Thoracic aorta (tissue), 2 donors: ENCODE measurements around the gene MESP2. TPM values are rescaled to one million over a fixed set of nuclear protein-coding genes. Genes with fewer than 3 reads are reported as not detected.

Experiments used
- ATAC-seq: fragments of 150-250 bp; one replicate; pipeline ENCODE4 v1.8.0; 2017; ENCODE audit warnings: low read depth; ENCODE audit not compliant: insufficient number of reproducible peaks, low FRiP score
- DNase-seq: peaks from one replicate; pipeline ENCODE4 v3.0.0-alpha.2; 2020; ENCODE audit warnings: low spot score
- H3K27ac ChIP-seq, 2 donors: fragments of 200-600 bp; sonication (generic); 1 replicate in 1 of 2; 2 replicates in 1 of 2; pipeline ENCODE4 v1.5.1; 2016; ENCODE audit warnings: mild to moderate bottlenecking in 2 of 2, moderate library complexity in 2 of 2
- H3K27me3 ChIP-seq: fragments of 200-600 bp; sonication (generic); replicated peaks from 2 replicates; pipeline ENCODE4 v1.6.0; 2016; ENCODE audit warnings: mild to moderate bottlenecking; ENCODE audit not compliant: insufficient read depth
- H3K36me3 ChIP-seq: fragments of 200-600 bp; sonication (generic); one replicate; pipeline ENCODE4 v1.5.1; 2016
- H3K4me1 ChIP-seq, 2 donors: fragments of 200-600 bp; sonication (generic); 1 replicate in 1 of 2; 2 replicates in 1 of 2; pipeline versions ENCODE4 v1.5.1 to v1.6.0; 2016; ENCODE audit warnings: low read depth in 2 of 2, mild to moderate bottlenecking in 1 of 2; ENCODE audit not compliant: control insufficient read depth in 1 of 2
- H3K4me3 ChIP-seq: fragments of 200-600 bp; sonication (generic); 2 replicates; pipeline ENCODE4 v1.5.1; 2016; ENCODE audit warnings: mild to moderate bottlenecking
- H3K9me3 ChIP-seq: fragments of 200-600 bp; sonication (generic); 2 replicates; pipeline ENCODE4 v1.5.1; 2016
- total RNA-seq, 2 donors: library from RNA; depleted of rRNA; stranded (reverse); fragments of >200 nt; gene quantifications; one replicate each; pipeline versions ENCODE4 v1.1.0 to v1.2.3, GENCODE V29; 2016
- TF ChIP-seq, protein P1 (sequence below): fragments of 200-600 bp; sonication (generic); IDR thresholded peaks from one replicate; pipeline ENCODE4 v1.5.1; 2019; ENCODE audit warnings: antibody characterized with exemption

MESP2 gene
- total RNA-seq, 2 donors from 2014 or later: 1.8 TPM; not detected in 1

DNA sequence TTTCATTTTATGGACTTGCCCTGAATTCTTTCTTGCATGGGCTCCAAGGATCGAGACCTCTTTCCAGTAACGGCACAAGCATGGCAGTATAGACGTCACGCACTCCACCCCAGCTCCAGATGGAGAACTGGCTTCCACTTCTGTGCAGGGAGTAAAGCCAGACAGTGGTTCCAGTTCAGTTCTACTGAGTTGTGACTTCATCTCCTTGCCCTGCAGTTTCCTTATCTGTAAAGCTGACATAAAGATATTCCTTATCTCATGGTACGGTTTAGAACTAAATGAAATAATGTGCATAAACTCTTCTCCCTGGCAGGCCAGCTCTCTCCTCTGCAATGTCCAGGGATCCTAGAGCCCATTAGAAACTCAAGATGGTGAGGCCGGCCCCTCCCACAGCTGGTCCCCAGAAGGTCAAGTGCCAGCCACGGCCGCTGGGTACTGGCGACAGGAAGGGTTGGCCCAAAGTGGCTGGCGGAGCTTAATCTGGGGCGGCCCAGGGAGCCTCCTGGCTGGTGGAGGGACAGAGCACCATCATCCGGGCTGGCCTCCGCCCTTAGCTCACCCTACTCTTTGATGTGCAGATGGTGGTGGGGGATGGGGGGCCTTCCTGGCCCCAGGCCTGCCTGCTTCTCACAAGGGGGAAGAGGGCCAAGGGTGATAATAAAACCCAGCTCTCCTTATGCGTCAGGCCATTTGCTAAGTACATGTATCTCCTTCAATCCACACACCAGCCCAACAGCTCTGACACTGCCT lies 7.2 kb downstream of the MESP2 start:
- Histone ChIP-seq H3K4me3 (no peak overlapping the region), H3K9me3 (peaks cover 7% of the 10 kb centered on the region), H3K4me1 (no peaks in the 10 kb centered on the region), H3K27ac (no peak overlapping the region), H3K27me3 (no peaks in the 10 kb centered on the region), H3K36me3 (no peaks in the 10 kb centered on the region)
- no peak for ATAC-seq
- TF ChIP-seq, protein P1, sequence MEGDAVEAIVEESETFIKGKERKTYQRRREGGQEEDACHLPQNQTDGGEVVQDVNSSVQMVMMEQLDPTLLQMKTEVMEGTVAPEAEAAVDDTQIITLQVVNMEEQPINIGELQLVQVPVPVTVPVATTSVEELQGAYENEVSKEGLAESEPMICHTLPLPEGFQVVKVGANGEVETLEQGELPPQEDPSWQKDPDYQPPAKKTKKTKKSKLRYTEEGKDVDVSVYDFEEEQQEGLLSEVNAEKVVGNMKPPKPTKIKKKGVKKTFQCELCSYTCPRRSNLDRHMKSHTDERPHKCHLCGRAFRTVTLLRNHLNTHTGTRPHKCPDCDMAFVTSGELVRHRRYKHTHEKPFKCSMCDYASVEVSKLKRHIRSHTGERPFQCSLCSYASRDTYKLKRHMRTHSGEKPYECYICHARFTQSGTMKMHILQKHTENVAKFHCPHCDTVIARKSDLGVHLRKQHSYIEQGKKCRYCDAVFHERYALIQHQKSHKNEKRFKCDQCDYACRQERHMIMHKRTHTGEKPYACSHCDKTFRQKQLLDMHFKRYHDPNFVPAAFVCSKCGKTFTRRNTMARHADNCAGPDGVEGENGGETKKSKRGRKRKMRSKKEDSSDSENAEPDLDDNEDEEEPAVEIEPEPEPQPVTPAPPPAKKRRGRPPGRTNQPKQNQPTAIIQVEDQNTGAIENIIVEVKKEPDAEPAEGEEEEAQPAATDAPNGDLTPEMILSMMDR: no peak
- no peak for DNase-seq

DNA sequence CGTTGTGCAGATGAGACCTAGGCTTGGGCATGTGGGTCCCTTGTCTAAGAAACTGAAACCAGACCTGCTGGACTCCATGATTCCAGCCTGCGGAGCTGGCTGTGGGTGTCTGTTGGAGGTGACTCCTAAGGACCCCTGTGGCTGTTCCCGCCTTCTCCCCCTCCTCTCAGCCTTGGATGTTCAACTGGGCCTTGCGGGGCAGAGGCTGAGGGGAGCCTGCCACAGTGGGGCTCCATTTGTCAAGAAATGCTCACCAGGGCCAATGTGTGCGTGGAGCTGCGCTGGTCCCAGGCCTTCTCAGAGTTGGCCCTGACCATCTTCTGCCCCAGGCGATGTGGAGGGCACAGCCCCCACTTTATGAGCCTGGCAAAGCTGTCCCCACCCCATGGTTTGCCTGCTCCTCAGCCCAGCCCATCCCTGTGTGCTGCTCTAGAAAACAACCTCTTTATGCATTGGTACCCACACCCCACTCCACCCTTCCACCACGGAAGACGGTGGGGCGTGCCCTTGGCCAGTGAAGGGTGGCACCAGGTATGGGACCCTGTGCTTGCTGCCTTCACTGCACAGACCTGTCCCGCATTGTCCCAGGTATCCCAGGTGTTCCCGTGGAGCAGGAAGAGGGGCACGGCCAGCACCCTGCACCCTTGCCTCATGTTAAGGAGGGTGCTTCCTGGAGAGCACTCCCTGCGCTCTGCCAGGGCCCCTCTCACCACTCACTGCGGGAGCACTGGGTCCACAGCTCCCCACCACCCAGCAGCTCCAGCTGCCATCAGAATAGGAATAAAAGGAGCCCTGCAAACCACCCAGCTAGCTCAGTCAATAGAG lies 7.9 kb downstream of the MESP2 start:
- no peaks in the 10 kb centered on the region for H3K4me1 ChIP-seq
- TF ChIP-seq, protein P1: no peak
- DNase-seq (no peak), ATAC-seq (no peak)
- no peaks in the 10 kb centered on the region for H3K27me3 ChIP-seq
- peaks cover 7% of the 10 kb centered on the region for H3K9me3 ChIP-seq
- H3K27ac ChIP-seq: no peak overlapping the region
- no peak overlapping the region for H3K4me3 ChIP-seq
- no peaks in the 10 kb centered on the region for H3K36me3 ChIP-seq

DNA sequence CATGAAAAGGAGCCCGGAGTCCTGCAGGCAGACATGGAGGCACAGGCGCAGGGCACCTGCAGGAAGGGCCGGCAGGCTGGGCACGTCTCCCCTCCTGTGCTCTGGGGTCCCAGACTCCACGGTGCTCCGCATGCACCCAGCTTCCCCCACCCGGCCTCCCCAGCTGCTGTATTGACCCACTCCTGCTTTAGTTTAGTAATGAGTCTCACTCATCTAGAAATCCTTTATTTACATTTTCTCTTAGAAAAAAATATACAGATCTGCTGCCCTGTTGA lies 8.5 kb downstream of the MESP2 start:
- Histone ChIP-seq H3K4me1 (no peaks in the 10 kb centered on the region), H3K4me3 (no peak overlapping the region), H3K27ac (no peak overlapping the region), H3K9me3 (peaks cover 7% of the 10 kb centered on the region), H3K27me3 (no peaks in the 10 kb centered on the region), H3K36me3 (no peaks in the 10 kb centered on the region)
- ATAC-seq: no peak
- DNase-seq: no peak
- TF ChIP-seq, protein P1: no peak

DNA sequence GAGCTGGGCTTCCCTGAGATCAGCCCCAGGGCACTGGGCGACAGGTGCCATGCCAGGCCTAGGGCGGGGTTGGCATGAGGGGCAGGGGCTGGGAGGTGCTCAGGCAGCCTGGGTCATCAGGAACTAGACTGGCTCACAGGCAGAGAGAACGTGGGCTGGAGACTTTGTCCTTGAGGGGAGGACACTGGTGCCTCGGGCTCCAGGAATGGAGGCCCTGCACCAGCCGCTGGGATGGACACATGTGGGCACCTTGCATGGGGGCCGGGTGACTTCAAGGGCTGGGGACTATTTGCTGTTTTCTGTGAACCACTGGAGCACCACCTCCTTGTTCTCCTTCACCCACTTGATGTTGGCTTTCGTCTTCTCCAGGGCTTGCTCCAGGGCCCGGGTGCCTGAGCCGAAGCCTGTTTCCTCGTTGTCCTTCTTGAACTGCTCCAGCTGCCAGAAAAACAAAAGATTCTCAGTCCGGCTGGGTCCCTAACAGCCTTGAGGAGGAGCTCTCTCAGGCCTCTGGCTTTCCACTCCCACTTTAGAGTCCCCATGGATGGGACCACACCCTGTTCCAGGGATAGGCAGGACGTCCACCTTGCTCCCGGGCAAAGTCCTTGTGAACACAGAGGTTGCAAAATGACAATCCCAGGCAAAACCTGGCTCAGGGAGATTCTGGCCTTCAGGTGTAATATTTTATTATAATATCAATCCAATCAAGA lies 9.1 kb downstream of the MESP2 start:
- Histone ChIP-seq H3K27me3 (no peaks in the 10 kb centered on the region), H3K27ac (no peak overlapping the region), H3K4me1 (no peaks in the 10 kb centered on the region), H3K9me3 (peaks cover 7% of the 10 kb centered on the region), H3K4me3 (no peak overlapping the region), H3K36me3 (no peaks in the 10 kb centered on the region)
- DNase-seq: no peak
- no peak for ATAC-seq
- TF ChIP-seq, protein P1: no peak

DNA sequence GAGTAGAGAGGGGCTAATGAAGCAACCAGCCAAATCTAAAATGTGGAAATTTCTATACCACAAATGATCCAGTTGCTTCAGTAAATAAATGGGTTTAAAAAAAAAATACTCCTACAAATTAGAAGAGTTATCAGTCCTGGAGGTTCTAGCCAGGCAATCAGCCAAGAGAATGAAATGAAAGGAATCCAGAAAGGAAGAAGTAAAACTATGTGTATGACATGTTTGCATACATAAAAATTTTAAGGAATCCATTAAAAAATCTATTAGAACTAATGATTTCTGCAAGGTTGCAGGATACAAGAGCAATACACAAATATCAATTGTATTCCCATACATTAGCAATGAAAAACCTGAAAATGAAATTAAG lies 9.6 kb downstream of the MESP2 start:
- DNase-seq (no peak), ATAC-seq (no peak)
- Histone ChIP-seq H3K4me3 (no peak overlapping the region), H3K9me3 (peaks cover 7% of the 10 kb centered on the region), H3K4me1 (no peaks in the 10 kb centered on the region), H3K27me3 (no peaks in the 10 kb centered on the region), H3K27ac (no peak overlapping the region), H3K36me3 (no peaks in the 10 kb centered on the region)
- TF ChIP-seq, protein P1: no peak
